HEK293T (cell line): ENCODE results near the gene APP.

Source experiments
- FOXM1 ChIP-seq: fragments of 450-650 bp; IDR thresholded peaks from 2 replicates; pipeline ENCODE4 v1.6.1; 2017; ENCODE audit warnings: mild to moderate bottlenecking, borderline replicate concordance
- HDGF ChIP-seq: fragments of 450-650 bp; IDR thresholded peaks from 2 replicates; pipeline ENCODE4 v1.6.1; 2017; ENCODE audit warnings: antibody characterized with exemption, borderline replicate concordance

DNA sequence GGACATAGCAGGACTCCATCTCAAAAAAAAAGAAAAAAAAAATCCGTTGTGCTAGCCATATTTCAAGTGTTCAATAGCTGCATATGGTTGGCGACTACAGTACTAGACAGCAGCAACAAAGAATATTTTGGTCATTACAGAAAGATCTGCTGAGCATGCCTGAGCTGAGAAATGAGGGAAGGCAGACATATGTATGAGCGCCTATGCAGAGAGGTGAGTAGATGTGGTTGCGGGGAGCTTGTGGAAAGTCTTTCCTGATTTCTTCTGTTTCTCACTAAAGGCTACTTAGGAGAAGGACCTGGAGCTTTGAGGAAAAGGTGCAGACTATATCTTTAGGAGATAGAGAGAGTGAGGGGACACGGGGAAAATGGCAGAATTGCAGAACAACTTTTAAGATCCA lies 21.0 kb upstream of the APP start:
- TF ChIP-seq FOXM1: no peak
- TF ChIP-seq HDGF: no peak
